ENCODE measurements around the gene RNF5.
"Not testable (repeated sequence)": the region's sequence is repeated elsewhere in the genome, so short reads cannot be mapped to it uniquely, and the experiment has no call there.

Gene RNF5

DNA sequence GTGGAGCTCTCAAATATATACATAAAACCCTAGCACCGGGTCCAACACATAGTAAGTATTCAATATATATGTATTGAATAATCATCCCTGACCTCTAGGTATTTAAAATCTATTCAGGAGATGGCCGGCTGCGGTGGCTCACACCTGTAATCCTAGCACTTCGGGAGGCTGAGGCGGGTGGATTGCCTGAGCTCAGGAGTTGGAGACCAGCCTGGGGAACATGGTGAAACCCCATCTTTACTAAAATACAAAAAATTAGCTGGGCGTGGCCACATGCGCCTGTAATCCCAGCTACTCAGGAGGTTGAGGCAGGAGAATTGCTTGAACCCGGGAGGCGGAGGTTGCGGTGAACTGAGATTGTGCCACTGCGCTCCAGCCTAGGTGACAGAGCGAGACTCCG is 14.9 kb downstream of the RNF5 start:
- WGBS = 96% methylated on average over 8 of the region's 13 CpGs
- not testable (repeated sequence) for H2AFZ ChIP-seq (ENCODE audit: low read depth, low read length); H3K27ac ChIP-seq (ENCODE audit: low read length, poor library complexity, severe bottlenecking); DNase-seq; H3K23ac ChIP-seq (ENCODE audit: low read length in 2 of 2); H3K27me3 ChIP-seq (ENCODE audit: control insufficient read depth in 1 of 2, insufficient read depth in 1 of 2, low read length in 2 of 2); H2AK5ac ChIP-seq (ENCODE audit: low read length, severe bottlenecking); H3K18ac ChIP-seq (ENCODE audit: low read depth in 1 of 2, low read length in 2 of 2); H3K4me2 ChIP-seq (ENCODE audit: low read length, poor library complexity, severe bottlenecking); H2BK12ac ChIP-seq (ENCODE audit: low read length in 2 of 2); H3K14ac ChIP-seq (ENCODE audit: low read length in 2 of 2); H3K4me3 ChIP-seq (ENCODE audit: insufficient read depth in 1 of 2, low read depth in 1 of 2, low read length in 2 of 2); H3K9me3 ChIP-seq (ENCODE audit: control insufficient read depth, low read length); H3K36me3 ChIP-seq (ENCODE audit: control insufficient read depth in 1 of 2, insufficient read depth in 2 of 2, low read depth in 1 of 2, low read length in 2 of 2); H2BK5ac ChIP-seq (ENCODE audit: low read depth, low read length, poor library complexity, severe bottlenecking)
- peaks cover 38% of the 10 kb centered on the region for H3K4me1 ChIP-seq (ENCODE audit: control insufficient read depth, insufficient read depth, low read depth, low read length)
- H2BK120ac ChIP-seq (ENCODE audit: low read depth, low read length) = peak overlapping the region; percentile 99
- peak overlapping the region in 1 of 2 experiments; percentile 85 for H3K4ac ChIP-seq (ENCODE audit: low read depth in 1 of 2, low read length in 2 of 2)
- H2BK15ac ChIP-seq (ENCODE audit: low read depth, poor library complexity, severe bottlenecking) = peak overlapping the region; percentile 39
- H3K79me1 ChIP-seq (replicated peaks; ENCODE audit: low read length, poor library complexity, severe bottlenecking) = peaks cover 12% of the 10 kb centered on the region
- H4K91ac ChIP-seq (ENCODE audit: low read length) = peak overlapping the region; percentile 98
- H4K8ac ChIP-seq (ENCODE audit: low read length) = peak overlapping the region; percentile 100
- H3K9ac ChIP-seq (ENCODE audit: low read length) = peak overlapping the region; percentile 36

GRCh38 chr6:32194388-32194787 is 16.2 kb downstream of the RNF5 start:
- H2BK120ac ChIP-seq (ENCODE audit: low read depth, low read length) = no peak overlapping the region
- H3K9ac ChIP-seq (ENCODE audit: low read length) = peak overlapping the region; percentile 92
- WGBS = 98% methylated on average over 4 of the region's 4 CpGs
- H3K27me3 ChIP-seq (ENCODE audit: control insufficient read depth in 1 of 2, insufficient read depth in 1 of 2, low read length in 2 of 2) = no peaks in the 10 kb centered on the region
- no peak overlapping the region for H4K8ac ChIP-seq (ENCODE audit: low read length)
- H3K18ac ChIP-seq (ENCODE audit: low read depth in 1 of 2, low read length in 2 of 2) = no peak overlapping the region
- no peak overlapping the region for H2BK15ac ChIP-seq (ENCODE audit: low read depth, poor library complexity, severe bottlenecking)
- no peak overlapping the region for H4K91ac ChIP-seq (ENCODE audit: low read length)
- H3K14ac ChIP-seq (ENCODE audit: low read length in 2 of 2) = no peak overlapping the region
- no peak overlapping the region for H3K23ac ChIP-seq (ENCODE audit: low read length in 2 of 2)
- no peak overlapping the region for H3K4me2 ChIP-seq (ENCODE audit: low read length, poor library complexity, severe bottlenecking)
- H2AFZ ChIP-seq (ENCODE audit: low read depth, low read length) = no peak overlapping the region
- H3K9me3 ChIP-seq (ENCODE audit: control insufficient read depth, low read length) = no peaks in the 10 kb centered on the region
- peak overlapping the region; percentile 95 for H3K27ac ChIP-seq (ENCODE audit: low read length, poor library complexity, severe bottlenecking)
- H2BK12ac ChIP-seq (ENCODE audit: low read length in 2 of 2) = peak overlapping the region in 1 of 2 experiments; percentile 88
- peaks cover 12% of the 10 kb centered on the region for H3K79me1 ChIP-seq (replicated peaks; ENCODE audit: low read length, poor library complexity, severe bottlenecking)
- peak overlapping the region; percentile 78 for H2AK5ac ChIP-seq (ENCODE audit: low read length, severe bottlenecking)
- H3K4ac ChIP-seq (ENCODE audit: low read depth in 1 of 2, low read length in 2 of 2) = no peak overlapping the region
- H2BK5ac ChIP-seq (ENCODE audit: low read depth, low read length, poor library complexity, severe bottlenecking) = no peak overlapping the region
- DNase-seq = no peak
- peak overlapping the region in 1 of 2 experiments; percentile 74 for H3K4me3 ChIP-seq (ENCODE audit: insufficient read depth in 1 of 2, low read depth in 1 of 2, low read length in 2 of 2)
- H3K36me3 ChIP-seq (ENCODE audit: control insufficient read depth in 1 of 2, insufficient read depth in 2 of 2, low read depth in 1 of 2, low read length in 2 of 2) = peaks cover 0 to 4% of the 10 kb centered on the region in 2 experiments
- peaks cover 35% of the 10 kb centered on the region for H3K4me1 ChIP-seq (ENCODE audit: control insufficient read depth, insufficient read depth, low read depth, low read length)

- peak overlapping the region; percentile 92 for H3K9ac ChIP-seq (ENCODE audit: low read length)
- H3K4me1 ChIP-seq (ENCODE audit: control insufficient read depth, insufficient read depth, low read depth, low read length) = peaks cover 35% of the 10 kb centered on the region
- H3K4me2 ChIP-seq (ENCODE audit: low read length, poor library complexity, severe bottlenecking) = peak overlapping the region; percentile 69
- H4K91ac ChIP-seq (ENCODE audit: low read length) = peak overlapping the region; percentile 48
- peak overlapping the region; percentile 93 for H2AK5ac ChIP-seq (ENCODE audit: low read length, severe bottlenecking)
- H3K79me1 ChIP-seq (replicated peaks; ENCODE audit: low read length, poor library complexity, severe bottlenecking) = peaks cover 12% of the 10 kb centered on the region
- peak overlapping the region; percentile 62 for H4K8ac ChIP-seq (ENCODE audit: low read length)
- no peak overlapping the region for H3K23ac ChIP-seq (ENCODE audit: low read length in 2 of 2)
- no peak overlapping the region for H2AFZ ChIP-seq (ENCODE audit: low read depth, low read length)
- peak overlapping the region in 1 of 2 experiments; percentile 32 for H3K14ac ChIP-seq (ENCODE audit: low read length in 2 of 2)
- H3K4me3 ChIP-seq (ENCODE audit: insufficient read depth in 1 of 2, low read depth in 1 of 2, low read length in 2 of 2) = peak overlapping the region in 1 of 2 experiments; percentile 74
- H3K27ac ChIP-seq (ENCODE audit: low read length, poor library complexity, severe bottlenecking) = peak overlapping the region; percentile 95
- DNase-seq = peak; percentile 82
- peak overlapping the region; percentile 67 for H2BK120ac ChIP-seq (ENCODE audit: low read depth, low read length)
- no peak overlapping the region for H2BK15ac ChIP-seq (ENCODE audit: low read depth, poor library complexity, severe bottlenecking)
- H3K36me3 ChIP-seq (ENCODE audit: control insufficient read depth in 1 of 2, insufficient read depth in 2 of 2, low read depth in 1 of 2, low read length in 2 of 2) = peaks cover 0 to 4% of the 10 kb centered on the region in 2 experiments
- no peaks in the 10 kb centered on the region for H3K9me3 ChIP-seq (ENCODE audit: control insufficient read depth, low read length)
- H3K18ac ChIP-seq (ENCODE audit: low read depth in 1 of 2, low read length in 2 of 2) = peak overlapping the region; percentile 19 to 35
- peak overlapping the region; percentile 37 to 93 for H3K4ac ChIP-seq (ENCODE audit: low read depth in 1 of 2, low read length in 2 of 2)
- H2BK5ac ChIP-seq (ENCODE audit: low read depth, low read length, poor library complexity, severe bottlenecking) = peak overlapping the region; percentile 33
- no peaks in the 10 kb centered on the region for H3K27me3 ChIP-seq (ENCODE audit: control insufficient read depth in 1 of 2, insufficient read depth in 1 of 2, low read length in 2 of 2)
- H2BK12ac ChIP-seq (ENCODE audit: low read length in 2 of 2) = peak overlapping the region; percentile 83 to 92
- WGBS = 20% methylated on average over 15 of the region's 15 CpGs
These were observed 16.8 kb downstream of the RNF5 start for GRCh38 chr6:32194825-32195651.

GRCh38 chr6:32195652-32195901 is 17.4 kb downstream of the RNF5 start:
- Histone ChIP-seq H2BK5ac (ENCODE audit: low read depth, low read length, poor library complexity, severe bottlenecking) (no peak overlapping the region), H3K4ac (ENCODE audit: low read depth in 1 of 2, low read length in 2 of 2) (no peak overlapping the region), H3K18ac (ENCODE audit: low read depth in 1 of 2, low read length in 2 of 2) (no peak overlapping the region), H3K23ac (ENCODE audit: low read length in 2 of 2) (no peak overlapping the region), H3K36me3 (ENCODE audit: control insufficient read depth in 1 of 2, insufficient read depth in 2 of 2, low read depth in 1 of 2, low read length in 2 of 2) (peaks cover 0 to 4% of the 10 kb centered on the region in 2 experiments), H3K4me2 (ENCODE audit: low read length, poor library complexity, severe bottlenecking) (no peak overlapping the region), H3K4me3 (ENCODE audit: insufficient read depth in 1 of 2, low read depth in 1 of 2, low read length in 2 of 2) (peak overlapping the region; percentile 86 to 95), H3K79me1 (replicated peaks; ENCODE audit: low read length, poor library complexity, severe bottlenecking) (peaks cover 12% of the 10 kb centered on the region), H4K91ac (ENCODE audit: low read length) (no peak overlapping the region), H4K8ac (ENCODE audit: low read length) (no peak overlapping the region), H3K9ac (ENCODE audit: low read length) (peak overlapping the region; percentile 99), H3K9me3 (ENCODE audit: control insufficient read depth, low read length) (no peaks in the 10 kb centered on the region), H3K27me3 (ENCODE audit: control insufficient read depth in 1 of 2, insufficient read depth in 1 of 2, low read length in 2 of 2) (peaks cover 0 to 2% of the 10 kb centered on the region in 2 experiments), H3K27ac (ENCODE audit: low read length, poor library complexity, severe bottlenecking) (no peak overlapping the region), H3K4me1 (ENCODE audit: control insufficient read depth, insufficient read depth, low read depth, low read length) (peaks cover 33% of the 10 kb centered on the region), H3K14ac (ENCODE audit: low read length in 2 of 2) (no peak overlapping the region), H2BK12ac (ENCODE audit: low read length in 2 of 2) (no peak overlapping the region), H2AFZ (ENCODE audit: low read depth, low read length) (no peak overlapping the region), H2AK5ac (ENCODE audit: low read length, severe bottlenecking) (no peak overlapping the region), H2BK120ac (ENCODE audit: low read depth, low read length) (no peak overlapping the region), H2BK15ac (ENCODE audit: low read depth, poor library complexity, severe bottlenecking) (no peak overlapping the region)
- DNase-seq = peak; percentile 100
- under 1% methylated on average over 25 of the region's 25 CpGs for WGBS
